Embryonic facial prominence (tissue), 1 donor: ENCODE data around the gene AP3S2.
"Not testable (repeated sequence)": the region's sequence is repeated elsewhere in the genome, so short reads cannot be mapped to it uniquely, and the experiment has no call there.

ENCODE experiments used
- DNase-seq: peaks from one replicate; pipeline ENCODE4 v3.0.0-alpha.2; 2016; ENCODE audit errors: extremely low spot score

AP3S2 gene

DNA sequence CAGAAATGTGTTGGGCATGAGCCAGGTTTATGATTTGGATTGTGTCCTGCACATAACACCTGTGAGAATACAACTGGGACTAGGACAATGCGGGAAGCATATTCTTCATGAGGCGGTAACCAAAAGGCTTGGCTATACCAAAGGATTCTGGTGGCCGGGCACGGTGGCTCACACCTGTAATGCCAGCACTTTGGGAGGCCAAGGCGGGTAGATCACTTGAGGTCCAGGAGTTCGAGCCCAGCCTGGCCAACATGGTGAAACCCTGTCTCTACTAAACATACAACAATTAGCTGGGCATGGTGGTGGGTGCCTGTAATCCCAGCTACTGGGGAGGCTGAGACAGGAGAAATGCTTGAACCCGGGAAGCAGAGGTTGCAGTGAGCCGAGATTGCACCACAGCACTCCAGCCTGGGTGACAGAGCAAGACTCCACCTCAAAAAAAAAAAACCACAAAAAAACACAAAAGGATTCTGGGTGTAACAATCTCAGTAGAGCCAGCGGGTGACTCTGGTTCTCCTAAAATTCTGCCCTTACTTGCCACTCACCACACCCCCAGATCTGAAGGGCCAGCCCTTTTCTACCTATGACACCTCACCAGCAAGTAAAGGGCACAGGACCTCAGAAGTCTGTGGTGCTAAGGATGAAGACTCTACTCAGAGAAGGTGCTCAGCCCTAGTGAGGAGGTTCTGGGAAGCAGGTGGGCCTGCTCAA lies 59.2 kb downstream of the AP3S2 start:
- DNase-seq = not testable (repeated sequence)

DNA sequence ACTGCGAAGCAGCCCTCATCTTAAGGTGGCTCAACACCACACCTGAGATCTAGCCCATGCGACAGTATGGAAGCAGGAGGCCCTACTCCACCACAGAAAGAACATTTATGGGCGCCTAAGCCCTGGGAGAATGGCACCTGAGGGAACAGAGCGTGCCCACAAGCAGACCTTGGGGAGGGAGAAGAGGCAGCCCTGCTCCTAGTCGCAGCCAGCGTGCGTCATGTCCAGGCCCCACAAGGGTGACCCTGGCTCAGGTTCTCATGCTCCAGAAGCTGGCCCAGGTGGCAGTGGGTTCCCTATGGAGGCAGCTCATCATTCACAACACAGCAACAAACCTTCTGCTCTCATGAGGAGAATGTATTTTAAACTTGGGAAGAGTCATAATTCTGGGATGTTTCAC lies 59.8 kb downstream of the AP3S2 start:
- no peak for DNase-seq

DNA sequence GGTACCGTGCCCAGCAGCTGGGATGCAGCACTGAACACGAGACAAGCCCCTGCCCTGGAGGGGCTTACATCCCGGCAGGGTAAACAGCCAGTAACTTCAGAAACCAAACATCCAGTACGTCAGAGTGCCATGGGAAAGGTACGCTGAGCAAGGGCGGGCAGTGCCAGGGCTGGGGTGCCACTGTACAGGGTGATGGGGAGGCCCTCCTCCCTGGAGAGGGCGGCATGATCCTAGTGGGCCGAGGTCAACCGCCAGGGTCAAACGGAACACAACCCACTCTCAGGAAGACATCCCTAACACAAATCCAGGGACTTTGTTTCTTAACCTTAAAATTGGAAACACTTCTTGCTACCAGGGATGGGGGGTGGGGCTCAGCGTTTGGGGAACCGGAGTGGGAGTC lies 63.2 kb downstream of the AP3S2 start:
- no peak for DNase-seq

DNA sequence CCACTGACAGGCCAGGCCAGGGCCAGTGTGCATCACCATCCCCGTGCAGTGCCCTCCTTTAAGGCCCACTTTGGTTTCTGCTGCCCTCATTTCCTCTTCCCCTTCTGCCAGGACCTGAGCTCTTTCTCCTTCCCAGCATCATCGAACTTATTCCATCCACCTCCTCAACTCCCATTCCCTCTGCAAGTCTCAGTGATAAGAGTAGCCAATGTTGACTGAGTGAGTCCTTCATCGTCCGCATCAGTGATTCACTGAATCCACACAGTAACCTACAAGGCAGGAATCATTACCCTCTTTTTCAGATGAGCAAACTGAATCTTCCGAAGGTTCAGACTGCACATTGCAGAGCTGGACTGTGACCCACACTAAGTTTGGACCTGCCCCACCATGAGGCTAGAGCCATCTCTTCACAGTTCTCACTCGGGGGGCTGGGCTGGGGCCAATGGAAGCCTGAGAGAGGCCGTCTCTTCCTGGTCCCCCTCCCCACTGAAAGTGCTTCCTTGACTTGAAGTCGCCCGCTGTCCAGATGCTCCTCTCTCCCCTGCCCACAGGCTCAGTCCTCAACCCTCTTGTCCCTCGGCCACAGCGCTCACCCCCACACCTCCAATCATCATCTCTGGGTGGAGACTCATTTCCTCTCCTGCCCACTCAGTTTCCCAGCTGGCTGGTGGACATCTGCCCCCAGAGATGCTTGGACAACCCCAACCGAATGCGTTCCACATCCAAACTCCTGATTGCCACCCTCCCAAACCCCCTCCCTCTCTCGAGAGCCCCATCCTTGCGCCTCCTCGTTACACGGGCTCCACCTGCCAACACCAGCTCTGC lies 64.0 kb downstream of the AP3S2 start:
- no peak for DNase-seq

DNA sequence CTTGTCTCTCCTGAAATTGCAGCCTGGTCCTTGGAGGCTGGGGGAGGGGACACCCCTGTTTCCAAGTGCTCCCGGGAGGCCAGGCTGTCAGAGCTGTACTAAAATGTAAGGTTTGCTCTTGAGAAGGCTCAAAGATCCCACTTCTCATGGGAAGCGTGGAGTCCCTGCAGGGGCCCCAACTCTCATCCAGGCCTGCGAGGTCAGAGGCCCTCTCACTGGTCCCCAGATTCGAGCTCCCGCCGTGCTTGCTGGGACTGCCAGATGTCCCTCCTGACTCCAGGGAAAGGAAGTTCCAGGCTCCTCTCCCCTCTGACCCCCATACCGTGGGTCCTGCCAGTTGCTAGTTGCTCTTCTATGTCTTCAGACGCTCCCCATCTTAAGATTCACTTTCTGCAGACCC lies 64.6 kb downstream of the AP3S2 start:
- no peak for DNase-seq

DNA sequence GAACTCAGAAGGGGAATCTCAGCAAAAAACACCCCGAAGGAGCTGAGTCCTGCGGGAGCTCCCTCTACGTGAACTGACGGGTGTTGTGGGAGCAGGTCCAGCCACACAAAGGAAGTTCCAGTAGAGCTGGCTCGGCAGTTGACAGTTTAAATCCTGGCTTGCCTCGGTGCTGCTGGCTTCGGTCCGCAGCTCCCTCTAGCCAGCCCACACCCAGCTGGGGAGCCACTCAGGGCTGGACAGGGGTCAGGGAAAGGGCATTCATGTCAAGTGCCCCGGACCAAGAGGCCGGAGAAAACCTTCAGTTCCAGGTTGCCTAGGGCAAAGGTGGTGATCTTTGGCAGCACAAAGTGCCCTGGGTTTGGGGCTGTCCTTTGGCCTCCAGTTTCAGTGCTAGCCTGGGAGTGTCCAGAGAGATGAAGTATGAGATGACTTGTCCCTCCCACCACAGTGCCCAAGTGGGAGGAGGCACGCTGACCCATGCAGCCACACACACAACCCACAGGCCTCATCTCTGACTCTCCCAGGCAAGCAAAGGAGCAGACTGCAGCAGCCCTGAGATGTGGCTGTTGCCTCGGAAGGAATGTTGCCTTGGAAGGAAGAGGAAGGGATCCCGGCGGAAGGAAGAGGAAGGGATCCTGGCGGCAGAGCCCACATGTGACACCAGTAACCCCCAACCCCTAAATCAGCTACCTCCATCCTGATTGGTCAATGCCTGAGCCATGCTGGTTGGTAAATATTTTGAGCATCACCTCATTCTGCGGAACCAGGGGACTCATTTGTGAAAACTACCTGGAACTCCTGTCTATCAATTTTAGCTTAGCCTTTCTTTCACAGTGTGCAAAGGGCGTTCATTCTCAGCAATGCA lies 65.3 kb downstream of the AP3S2 start:
- no peak for DNase-seq

DNA sequence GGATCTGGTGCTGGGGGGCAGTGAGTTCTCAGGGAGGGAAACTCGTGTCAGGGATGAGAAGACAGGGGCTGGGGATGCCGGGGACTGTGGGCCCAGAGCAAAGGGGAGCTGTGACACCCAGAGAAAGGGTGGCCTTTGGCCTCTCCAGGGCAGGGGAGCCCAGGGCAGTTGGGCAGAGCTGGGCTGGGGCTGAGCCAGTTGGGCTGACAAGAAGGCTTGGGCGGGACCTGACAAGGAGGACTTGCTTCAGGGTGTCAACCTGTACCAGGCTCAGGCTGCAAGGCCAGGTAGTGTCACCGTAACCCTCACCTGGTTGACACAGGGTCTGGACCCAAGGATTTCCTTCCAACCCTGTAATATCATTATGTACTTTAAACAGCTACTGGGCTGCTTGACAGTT lies 66.0 kb downstream of the AP3S2 start:
- no peak for DNase-seq

DNA sequence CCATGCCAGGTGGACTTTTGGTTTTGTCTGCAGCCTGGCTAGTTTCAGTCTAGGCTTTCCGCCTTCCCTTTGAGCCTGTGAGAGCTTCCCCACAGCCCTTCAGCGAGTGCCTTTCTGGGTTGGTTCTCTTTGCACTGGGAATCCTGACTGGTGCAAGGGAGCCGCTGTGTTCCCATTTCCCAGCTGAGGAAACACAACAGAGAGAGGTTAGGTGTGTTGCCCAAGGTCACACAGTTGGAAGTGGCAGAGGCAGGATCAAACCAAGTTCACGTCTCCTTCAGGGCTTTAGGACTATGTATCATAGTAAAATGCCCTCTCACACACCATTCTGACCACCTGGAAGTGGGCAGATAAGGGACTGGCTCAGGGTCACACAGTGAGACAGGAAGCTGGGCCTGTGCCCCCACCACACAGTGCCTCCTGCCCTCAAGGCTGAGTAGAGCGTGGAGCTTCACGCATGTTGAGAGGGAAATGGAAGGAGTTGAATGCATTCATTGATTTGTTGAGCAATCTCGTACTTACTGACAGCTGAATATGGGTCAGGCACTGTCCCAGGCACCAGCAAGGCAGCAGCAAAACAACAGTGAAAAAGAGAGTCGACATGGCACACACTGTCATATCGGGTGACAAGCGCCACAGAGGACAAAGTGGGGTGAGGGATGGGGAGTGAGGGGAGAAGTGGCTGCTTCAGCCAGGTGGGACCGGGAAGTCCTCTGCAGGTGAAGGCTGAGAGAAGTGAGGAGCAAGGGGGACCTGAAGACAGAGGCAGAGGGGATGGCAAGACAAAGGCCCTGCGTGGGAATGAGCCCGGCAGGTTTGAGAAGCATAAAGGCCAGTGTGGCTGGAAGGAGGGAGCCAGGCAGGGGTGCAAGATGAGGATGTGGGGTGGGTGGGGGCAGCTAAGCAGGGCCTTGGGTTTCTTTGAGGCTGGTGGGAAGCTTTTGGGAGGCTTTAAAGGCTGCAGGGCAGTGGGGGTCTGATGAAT lies 66.8 kb downstream of the AP3S2 start:
- no peak for DNase-seq

DNA sequence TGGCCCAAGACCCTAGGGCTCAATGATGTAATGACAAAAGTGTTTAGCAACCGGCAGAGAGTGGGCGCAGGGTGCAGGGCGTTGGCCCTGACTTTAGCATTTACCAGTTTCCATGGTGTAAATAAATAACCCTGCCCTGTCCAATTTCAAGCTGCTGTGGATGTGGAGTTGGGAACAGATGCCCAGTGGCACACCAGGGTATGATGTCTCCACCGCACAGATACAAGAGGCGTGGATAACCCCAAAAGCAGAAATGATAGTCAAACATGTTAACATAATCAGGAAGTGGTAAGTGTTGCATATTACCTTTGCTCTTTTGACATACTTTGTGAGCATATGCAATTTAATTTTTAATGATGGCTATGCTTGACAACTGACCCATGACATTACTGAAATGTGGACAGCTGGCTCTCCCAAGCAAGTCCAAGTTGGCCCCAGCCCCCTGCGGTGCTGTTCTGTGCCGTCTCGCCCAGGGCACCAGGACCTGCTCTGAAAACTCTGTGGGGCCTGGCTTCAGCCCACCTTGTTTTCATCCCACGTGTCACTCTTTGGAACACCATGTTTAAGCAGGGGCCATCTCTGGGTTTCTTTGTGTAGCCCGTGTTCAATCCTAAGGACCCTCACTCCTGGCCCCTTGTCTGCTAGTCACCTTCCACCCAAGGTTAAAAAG lies 68.4 kb downstream of the AP3S2 start:
- DNase-seq = no peak

DNA sequence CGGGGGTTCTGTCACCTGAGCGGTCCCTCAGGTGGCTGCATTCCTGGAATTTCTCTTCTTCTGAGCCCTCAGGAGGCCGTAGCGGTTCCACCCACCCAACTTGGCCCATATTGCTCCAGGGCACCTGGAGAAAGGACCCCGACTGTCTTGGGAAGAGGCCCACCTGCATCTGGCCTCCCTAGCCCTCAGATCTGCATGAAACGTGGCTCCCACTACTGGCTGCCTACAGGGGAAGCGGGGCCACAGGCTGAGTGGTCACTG lies 69.3 kb downstream of the AP3S2 start:
- DNase-seq = no peak

DNA sequence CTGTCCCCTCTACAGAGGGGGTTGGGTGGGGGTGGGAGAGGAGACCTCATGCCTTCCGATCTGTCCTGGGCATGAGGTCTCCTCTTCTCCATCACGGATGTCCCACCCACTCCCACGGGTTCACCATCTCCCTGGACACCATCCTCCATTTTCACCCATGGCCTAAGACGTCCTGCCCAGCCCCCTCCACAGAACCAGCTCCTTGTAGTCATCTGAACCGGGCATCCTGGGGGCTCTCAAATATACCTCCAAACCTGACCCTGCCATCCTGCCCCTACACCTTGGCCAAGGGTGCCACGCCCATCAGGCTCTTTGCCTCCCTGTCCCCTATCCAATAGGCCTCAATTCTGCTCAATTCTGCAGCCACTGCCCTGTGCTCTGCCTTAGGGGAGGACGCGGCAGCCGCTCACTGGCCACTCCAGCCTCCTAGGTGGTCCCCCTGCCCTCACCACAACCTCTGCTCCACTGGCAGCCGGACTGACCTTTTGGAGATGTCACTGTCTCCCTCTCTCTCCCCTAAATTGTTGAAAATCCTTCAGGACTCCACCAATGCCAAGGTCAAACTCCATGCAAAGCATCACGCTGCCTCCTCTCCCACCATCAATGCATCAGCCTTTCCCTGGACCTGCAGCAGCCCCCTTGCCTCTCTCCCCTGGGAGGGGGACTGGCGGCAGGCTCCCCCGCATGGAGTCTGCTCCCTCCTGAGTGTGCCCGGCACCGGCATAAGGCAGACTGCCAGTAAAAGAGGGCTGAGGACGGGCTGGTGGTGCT lies 69.8 kb downstream of the AP3S2 start:
- no peak for DNase-seq

DNA sequence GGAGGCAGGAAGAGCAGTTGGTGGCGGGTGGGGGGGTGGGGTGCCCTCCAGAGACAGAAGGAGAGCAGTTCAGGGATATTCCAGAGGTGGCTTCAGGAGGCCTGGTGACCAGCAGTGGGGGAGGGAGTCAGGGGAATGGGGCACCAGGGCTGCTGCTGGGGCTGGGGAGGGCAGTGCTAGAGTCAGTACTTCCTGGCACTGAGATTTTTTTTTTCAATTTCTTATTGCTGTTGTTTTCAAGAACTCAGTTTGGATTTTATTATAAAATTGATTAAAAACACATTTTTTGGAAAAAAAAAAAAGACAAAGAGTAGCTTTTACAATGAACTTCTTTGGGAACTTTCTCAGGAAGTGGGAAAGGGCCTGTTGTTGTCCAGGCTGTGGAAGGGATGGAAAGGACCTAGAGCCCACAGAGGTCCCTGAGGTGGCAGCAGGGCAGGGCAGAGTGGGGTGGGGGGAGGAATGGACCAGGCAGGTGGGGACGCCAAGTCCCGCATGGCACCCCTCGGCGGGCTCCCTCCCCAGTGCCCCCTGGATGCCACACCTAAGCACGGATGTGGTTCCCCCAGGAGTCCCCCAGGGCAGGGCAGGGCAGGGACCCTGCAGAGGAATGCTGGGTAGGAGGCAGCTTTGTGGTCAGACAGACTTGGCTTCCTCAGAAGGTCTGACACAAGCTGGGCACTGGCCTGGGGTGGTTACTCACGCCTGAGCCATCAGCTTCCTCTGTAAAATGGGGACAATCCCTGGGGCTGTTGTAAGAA lies 70.7 kb downstream of the AP3S2 start:
- DNase-seq = no peak

DNA sequence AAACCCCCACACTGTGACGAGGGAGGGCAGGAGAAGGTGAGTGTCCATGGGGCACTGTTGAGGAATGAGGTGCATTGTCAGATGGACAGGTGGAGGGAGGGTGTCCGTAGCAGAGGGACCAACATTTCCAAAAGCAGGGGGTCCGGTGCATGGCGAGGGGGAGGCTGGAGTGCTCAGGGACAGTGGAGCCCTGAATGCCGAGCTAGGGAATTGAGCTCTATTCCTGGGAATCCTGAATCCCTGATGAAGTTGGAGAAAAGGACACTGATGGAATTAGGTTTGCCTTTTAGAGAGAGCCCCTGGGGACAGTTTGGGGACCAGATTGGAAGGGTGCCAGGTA lies 71.2 kb downstream of the AP3S2 start:
- no peak for DNase-seq

DNA sequence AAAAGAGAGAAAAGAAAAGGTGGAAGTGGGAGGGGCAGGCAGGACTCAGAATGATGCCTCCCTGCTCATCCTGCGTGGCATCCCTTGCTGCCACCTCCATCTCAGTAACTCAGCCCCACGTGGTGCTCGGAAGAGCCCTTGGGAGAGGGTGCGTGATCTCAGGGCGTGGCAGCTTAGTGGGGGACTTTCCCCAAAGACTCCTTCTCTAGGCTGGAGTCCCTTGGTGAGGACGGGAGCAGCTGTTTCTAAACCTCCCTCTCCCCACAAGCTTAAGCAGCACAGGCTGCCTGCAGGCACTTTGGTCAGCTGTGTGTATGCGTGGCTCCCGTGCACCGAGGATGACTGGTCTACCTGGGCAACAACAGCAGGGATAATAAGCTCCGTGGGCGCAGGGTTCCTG lies 71.8 kb downstream of the AP3S2 start:
- DNase-seq = no peak

DNA sequence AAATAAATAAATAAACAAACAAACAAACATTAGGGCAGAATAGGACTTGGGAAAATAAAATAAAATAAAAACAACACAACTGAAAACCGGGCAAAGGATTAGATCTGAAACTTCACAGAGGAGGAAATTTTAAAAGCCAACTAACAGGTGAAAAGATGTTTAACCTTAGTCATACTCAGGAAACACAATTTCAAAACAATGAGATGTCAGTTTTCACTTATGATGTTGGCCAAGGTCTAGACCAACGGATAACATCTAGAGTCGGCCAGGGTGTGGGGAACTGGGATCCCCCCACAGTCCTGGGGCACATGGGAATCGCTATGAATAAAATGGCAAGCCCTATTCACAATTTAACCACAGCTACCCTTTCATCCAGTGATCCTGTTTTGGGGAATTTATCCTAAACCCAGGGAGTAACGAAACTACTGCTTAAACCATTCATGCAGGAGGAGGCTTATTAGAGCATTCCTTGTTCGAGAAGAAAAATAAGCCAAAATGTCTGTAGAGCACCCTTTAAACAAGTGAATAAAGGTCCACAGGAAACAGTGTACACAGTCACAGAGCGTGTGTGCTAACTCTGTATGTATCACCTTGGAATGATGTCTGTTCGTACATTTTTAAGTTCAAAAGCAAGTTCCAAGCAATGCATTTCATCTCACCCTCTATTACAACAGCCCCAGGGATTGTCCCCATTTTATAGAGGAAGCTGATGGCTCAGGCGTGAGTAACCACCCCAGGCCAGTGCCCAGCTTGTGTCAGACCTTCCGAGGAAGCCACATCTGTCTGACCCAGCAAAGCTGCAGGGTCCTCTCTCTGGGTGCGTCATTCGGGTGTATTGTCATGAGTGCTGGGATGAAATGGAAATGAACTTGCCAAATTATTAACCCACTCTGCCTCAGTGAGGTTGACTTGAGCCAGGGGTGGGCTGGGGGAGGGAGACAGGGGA lies 72.9 kb downstream of the AP3S2 start:
- DNase-seq = no peak

DNA sequence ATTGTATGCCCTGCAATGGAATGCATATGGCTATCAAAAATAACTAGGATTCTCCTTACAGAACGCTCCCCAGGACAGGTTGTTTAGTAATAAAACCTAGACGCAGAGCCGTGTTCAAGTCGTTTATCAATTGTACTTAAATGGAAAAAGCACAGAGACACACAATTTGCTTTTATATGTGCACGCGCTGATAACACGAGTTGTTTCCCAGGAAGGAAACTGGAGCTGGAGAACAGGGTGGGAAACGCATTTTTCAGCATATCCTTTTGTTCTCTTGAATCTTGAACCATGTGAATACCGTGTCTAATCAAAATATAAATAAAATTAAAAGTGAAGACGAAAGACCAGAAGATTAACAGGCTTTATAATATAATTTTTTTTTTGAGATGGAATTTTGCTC lies 75.5 kb downstream of the AP3S2 start:
- DNase-seq = no peak

DNA sequence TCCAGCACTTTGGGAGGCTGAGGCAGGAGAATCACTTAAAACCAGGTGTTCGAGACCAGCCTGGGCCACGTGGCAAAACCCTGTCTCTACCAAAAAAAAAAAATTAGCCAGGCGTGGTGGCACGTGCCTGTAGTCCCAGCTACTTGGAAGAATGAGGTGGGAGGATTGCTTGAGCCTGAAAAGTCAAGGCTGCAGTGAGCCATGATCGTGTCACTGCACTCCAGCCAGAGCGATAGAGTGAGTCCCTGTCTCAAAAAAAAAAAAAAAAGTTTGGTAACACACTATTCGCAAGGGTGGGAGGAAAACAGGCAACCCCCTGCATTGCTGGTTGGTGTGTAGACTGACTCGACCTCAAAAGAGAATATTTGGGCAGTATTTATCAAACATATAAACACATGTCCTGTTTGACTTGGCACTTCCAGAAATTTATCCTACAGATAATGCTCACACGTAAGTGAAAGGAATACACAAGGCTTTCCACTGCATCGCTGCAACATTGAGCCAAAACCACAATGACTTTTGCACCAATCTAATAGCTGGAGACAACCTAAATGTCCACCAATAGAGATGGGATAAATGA lies 76.0 kb downstream of the AP3S2 start:
- no peak for DNase-seq

DNA sequence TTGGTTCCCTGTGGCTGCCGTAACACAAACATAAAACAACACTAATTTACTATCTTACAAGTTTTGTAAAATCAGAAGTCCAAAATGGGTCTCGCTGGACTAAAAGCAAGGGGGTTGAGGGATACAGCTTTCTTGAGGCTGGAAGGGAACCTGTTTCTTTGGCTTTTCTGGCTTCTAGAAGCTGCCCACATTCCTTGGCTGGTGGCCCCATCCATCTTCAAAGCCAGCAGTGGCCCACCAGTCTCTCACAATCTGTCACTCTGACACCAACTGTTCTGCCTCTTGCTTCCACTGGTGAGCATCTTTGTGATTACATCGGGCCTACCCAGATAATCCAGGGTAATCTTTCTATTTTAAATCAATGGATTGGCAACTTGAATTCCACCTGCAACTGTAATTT lies 78.0 kb downstream of the AP3S2 start:
- DNase-seq = no peak
